ENCODE measurements around the gene KCNK10.

DNA sequence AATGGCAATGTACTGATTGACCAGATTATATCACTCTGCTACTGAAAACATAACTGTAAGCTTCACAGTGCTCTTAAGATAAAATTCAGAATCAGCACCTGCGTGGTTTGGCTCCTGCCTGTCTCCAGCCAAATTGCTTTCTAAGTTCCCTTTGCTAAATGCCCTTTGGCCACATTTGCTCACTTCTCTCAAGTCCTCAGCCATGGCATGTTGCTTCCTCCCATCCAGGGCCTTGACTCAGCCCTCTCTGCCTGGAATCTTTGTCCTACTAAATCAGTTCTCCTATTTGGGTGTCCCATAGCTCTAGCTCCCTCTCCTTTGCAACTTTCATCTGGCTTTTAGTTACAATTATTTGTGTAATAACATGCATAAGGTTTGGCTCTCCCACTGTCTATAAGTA is 71.4 kb downstream of the KCNK10 start:
- TF ChIP-seq CTCF (IDR thresholded peaks at IDR 0.05) (no peak), POLR2A (IDR thresholded peaks at IDR 0.05) (no peak)
